NCI-H345 treated with DMSO at 0.1 percent for 48 hours (cell line): Measurements from ENCODE around the gene ENTPD3.

Experiments used
- DNase-seq: peaks from one replicate; lab custom pipeline; 2025; ENCODE audit not compliant: unreplicated experiment; lab: John Stamatoyannopoulos, UW

Gene ENTPD3

DNA sequence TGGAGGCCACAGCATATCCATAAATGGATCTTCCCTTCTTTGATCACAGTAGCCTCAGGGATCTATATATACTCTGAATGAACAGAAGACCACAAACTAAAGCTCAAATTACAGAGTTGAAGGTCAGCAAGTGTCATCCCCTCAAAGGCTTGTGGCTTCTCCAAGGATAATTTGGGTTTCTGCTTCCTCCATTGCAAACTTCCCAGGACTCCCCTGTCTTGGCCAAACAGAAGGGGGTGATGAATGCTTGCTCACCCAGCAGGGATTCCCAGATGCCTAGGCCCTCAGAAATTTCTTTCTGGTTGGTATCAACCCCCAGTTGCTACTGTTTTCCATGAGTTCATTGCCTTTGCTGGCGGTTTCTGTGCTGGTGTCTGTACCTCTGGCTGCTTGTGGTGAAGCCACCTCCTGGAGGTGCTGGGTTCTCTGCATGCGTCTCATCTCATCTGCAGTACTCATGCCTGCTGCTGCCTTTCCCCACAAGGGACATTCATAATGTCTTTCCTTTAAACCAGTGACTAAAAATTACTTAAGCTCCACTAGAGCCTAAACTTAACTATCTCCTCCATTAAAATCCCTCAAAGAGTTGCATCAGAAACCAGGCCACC, 17.7 kb downstream of the ENTPD3 start:
- no peak for DNase-seq

GRCh38 chr3:40407007-40407406, 20.0 kb downstream of the ENTPD3 start:
- no peak for DNase-seq

DNA sequence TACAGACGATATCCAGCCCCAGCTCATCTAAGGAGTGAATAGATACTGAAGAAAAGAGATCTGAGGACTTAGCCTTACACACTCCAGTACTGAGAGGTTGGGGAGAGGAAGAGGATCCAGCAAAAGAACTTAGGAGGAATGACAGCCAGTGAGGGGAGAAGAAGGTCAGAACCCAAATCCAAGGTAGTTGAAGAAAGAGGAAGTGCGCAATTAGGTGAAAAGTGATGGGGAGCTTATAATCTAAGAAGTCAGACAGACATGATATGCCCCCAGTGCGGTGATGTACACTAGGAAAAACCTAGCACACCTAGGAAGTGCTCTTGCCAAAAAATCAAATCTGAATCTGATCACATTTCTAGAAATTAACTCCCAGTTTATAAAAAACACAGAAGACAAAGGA, 20.6 kb downstream of the ENTPD3 start:
- DNase-seq: no peak

DNA sequence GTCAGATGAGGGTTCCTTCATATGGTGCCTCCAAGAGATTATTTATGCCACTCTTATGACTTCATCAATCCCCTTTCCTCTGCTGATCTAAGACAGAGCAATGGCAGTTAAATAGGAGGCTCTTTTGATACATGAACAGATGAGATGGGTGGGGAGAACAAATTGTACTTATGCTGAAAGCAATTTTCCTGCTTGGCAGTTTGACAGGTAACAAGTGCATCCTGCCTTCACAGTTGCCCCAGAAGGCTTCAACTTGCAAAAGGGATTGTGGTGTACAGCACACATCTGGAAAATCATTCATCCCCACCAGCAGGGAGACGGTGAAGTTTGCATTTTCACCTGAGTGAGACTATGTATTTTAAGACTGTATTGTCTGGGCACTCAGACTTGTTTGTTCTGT, 27.3 kb downstream of the ENTPD3 start:
- DNase-seq: no peak

DNA sequence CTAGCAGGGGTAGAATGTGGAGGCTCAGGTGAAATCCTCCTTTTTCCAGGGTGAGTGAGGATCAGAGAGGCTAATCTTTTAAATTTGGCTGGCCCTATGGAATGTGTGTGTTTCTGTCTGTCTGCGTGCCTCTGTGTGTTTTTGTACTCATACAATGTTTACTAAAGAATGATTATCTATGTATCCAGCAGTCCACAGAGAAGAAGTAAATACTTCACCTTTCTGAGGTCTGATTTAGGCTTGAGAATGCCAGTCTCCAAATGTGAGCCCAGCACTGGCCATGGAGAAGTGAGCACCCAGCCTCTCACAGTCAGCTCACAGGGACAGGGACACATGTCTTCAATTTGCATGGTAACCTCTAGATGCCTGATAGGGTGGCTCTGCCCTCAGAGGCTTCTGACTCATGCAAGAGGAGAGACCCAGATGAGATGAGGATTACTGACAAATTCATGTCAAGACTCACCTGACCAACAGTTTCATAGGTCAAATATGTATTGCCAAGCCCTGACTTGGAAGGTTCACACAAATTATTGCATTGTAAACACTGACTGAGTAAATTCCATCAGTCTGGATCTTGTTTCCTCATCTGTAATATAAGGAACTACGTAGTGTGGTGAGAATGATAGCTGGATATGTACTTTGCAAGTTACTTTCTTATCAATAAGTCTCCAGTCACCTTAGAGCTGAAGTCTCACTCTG, 31.0 kb downstream of the ENTPD3 start:
- DNase-seq: no peak

DNA sequence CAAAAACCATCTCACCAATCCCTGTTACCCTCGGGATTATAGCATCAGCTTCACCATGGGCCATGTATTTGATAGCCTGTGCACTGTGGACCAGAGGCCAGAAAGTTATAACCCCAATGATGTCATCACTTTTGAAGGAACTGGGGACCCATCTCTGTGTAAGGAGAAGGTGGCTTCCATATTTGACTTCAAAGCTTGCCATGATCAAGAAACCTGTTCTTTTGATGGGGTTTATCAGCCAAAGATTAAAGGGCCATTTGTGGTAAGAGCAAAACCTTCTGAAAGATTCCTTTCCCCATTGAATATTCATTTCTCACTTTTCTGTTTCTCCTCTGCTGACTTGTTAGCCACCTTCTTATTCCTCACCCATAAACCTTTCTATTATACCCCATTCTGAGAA, 35.9 kb downstream of the ENTPD3 start:
- no peak for DNase-seq

GRCh38 chr3:40427045-40427669, 40.2 kb downstream of the ENTPD3 start:
- no peak for DNase-seq

- DNase-seq: no peak
These were observed 45.8 kb downstream of the ENTPD3 start for GRCh38 chr3:40432793-40433192.

- no peak for DNase-seq
These were observed 50.9 kb downstream of the ENTPD3 start for GRCh38 chr3:40437889-40438288.

DNA sequence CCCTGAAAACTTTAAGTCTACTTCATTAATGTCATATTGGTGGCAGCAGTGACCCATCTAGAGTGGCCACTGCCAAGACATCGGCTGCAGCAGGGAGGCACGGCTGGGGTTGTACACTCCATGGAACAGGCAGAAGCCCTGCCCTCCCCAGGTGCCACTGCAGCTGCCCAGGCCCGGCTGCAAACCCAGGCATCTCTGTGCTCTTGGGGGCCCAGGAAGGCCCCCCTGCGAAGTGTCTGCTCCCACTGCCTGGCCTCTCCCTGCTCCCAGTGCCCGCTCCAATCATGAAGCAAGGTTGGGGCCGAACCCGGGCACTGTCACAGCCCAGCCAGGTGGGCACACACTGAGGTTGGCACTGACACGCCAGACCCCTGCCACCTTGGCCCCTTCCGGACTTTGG, 58.1 kb downstream of the ENTPD3 start:
- no peak for DNase-seq

GRCh38 chr3:40445880-40446279, 58.9 kb downstream of the ENTPD3 start:
- no peak for DNase-seq

DNA sequence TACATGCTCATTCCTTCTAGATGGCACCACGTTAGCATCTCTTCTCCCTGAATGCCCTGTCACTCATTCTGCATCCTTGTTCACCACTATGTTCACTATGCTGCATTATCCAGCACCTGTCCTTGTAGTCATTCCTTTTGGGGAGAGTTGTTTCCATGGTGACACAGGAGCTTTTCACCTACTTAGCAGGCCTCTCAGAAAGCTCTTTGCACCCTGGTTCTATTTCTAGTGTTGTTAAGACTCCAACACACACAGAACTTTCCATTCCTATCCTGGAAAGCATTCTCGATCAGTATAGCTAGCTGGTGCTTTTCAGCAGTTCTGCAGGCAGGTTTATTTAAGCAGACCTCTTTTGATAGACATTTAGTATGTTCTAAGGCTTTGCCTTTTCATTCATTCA, 63.5 kb downstream of the ENTPD3 start:
- no peak for DNase-seq

DNA sequence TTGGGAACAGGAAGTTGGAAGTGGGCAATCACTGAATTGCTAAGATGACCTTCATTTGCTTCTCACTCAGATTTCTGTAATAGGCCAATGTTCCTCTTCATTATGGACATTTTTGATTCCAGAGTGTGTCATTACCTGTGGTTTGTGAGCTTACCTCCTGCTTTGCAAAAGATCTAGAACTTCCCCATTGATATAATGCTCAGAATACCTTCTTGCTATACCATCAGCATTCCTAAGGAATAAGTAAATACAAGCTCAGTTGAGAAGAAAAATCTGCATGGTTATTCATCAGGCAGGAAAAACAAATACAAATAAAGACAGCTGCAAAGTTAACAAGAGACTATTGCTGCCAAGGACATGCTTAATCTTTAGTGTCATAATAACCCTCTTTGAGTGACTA, 64.6 kb downstream of the ENTPD3 start:
- DNase-seq: no peak

- no peak for DNase-seq
These were observed 65.1 kb downstream of the ENTPD3 start for GRCh38 chr3:40452057-40452456.

- DNase-seq: no peak
These were observed 65.5 kb downstream of the ENTPD3 start for GRCh38 chr3:40452562-40452875.

DNA sequence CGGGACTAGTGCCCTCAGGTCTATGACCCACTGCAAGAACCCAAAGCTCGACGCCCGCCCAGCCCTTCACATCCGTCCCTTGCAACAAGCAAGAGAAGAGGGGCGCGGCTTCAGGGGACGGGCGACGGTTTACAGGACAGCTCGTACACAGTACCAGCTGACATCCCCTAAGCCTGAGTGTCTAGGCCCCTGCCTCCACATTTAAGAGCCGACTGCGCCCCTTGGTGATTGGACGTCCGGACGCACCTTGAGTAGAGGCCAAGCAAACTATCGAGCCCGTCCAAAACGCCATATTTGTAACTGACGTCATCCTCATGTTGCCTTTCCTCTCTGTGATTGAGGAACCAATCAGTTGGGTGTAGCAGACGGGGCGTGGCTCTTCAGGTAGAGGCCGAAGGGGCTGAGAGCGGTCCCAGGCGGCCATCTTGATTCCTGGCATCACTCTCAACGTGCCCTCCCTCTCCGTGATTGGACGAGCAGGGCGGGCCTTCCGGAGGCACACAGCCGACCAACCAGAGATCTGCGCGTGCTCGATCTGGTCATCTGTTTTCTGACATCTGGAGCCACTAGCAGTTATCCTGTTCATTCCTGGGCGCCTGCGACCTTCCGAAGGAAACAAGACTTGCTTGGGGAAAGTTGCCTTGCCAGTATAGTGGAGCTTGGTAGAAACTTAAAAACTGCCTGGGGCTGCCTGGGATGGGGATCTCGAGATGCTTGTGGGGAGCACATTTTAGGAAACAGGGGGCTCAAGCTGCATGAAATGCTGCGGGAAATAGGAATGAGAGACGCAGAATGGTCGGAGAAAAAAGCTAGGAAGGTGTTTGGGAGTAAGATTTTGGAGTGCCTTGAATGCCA, 66.1 kb downstream of the ENTPD3 start:
- peak; percentile 90 for DNase-seq

DNA sequence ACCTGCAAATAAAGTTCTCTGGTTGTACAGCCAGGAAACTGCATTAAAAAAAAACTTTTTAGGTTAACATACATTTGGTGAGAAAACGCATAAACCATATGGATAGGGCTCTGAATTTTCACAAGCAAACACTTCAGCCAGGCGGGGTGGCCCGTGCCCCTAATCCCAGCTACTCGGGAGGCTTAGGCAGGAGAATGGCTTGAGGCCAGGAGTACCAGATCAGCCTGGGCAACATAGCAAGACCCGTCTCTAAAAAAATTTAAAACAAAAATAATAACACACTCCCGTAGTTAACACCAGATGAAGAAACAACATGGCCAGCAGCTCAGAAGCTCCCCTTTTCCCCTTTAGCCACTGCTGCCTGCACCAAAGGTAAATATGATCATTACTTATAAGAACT, 66.9 kb downstream of the ENTPD3 start:
- no peak for DNase-seq

DNA sequence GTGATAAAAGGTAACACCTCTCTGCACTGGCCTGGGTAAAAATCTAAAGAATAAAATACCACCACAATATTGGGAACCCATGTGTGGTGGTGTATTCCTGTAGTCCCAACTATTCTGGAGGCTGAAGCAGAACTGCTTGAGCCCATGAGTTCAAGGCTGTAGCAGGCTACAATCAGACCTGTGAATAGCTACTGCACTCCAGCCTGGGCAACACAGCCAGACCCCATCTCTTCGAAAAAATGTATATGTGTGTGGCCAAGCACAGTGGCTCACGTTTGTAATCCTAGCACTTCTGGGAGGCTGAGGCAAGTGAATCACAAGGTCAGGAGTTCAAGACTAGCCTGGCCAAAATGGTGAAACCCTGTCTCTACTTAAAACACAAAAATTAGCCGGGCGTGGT, 68.3 kb downstream of the ENTPD3 start:
- DNase-seq: no peak

DNA sequence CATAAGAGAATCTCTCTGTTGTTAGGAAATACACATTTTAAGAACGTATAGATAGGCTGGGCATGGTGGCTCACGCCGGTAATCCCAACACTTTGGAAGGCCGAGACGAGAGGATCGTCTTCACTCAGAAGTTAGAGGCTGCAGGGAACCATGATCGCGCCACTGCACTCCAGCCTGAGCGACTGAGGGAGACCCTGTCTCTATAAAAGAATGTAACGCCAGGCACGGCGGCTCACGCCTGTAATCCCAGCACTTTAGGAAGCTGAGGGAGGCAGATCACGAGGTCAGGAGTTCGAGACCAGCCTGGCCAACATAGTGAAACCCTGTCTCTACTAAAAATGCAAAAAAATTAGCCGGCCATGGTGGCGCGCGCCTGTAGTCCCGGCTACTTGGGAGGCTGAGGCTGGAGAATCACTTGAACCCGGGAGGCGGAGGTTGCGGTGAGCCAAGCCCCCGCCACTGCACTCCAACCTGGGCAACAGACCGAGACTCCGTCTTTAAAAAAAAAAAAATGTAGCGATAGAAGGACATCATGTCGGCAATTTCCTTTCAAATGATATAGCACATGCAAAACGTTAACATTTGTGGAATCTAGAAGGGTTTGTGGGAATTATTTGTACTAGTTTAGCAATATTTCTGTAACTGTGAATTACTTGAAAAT, 69.4 kb downstream of the ENTPD3 start:
- no peak for DNase-seq

- peak; percentile 44 for DNase-seq
These were observed 70.2 kb downstream of the ENTPD3 start, which contains the start of gene RPL14 for GRCh38 chr3:40456940-40457823. Gene RPL14 (plus strand): TSS chr3:40457339. CDS start chr3:40457472, 133 bp downstream.
